GM23248 (cell line): ENCODE measurements around the gene DPYSL5. TPM values are rescaled to one million over a fixed set of nuclear protein-coding genes. Genes with fewer than 3 reads are reported as not detected.

Source experiments
- DNase-seq: peaks from one replicate; pipeline ENCODE4 v3.0.0-alpha.2; 2015
- H2AFZ ChIP-seq: fragments of 200-600 bp; sonication (generic); 2 replicates; pipeline ENCODE4 v1.6.1; 2016; ENCODE audit warnings: antibody characterized with exemption
- H3F3A ChIP-seq: fragments of 200-600 bp; sonication (generic); 2 replicates; pipeline ENCODE4 v1.6.1; 2016; ENCODE audit warnings: mild to moderate bottlenecking, antibody characterized with exemption, mixed run types; ENCODE audit not compliant: insufficient read depth
- H3K27ac ChIP-seq: fragments of 200-600 bp; sonication (generic); 2 replicates; pipeline ENCODE4 v1.5.1; 2016; ENCODE audit warnings: mild to moderate bottlenecking
- H3K27me3 ChIP-seq: fragments of 200-600 bp; sonication (generic); replicated peaks from 2 replicates; pipeline ENCODE4 v1.6.1; 2016; ENCODE audit warnings: mild to moderate bottlenecking; ENCODE audit not compliant: insufficient read depth
- H3K36me3 ChIP-seq: fragments of 200-600 bp; sonication (generic); 2 replicates; pipeline ENCODE4 v1.6.1; 2016; ENCODE audit warnings: low read depth, mild to moderate bottlenecking
- H3K4me1 ChIP-seq: fragments of 200-600 bp; sonication (generic); 2 replicates; pipeline ENCODE4 v1.6.1; 2016; ENCODE audit warnings: mild to moderate bottlenecking; ENCODE audit not compliant: insufficient read depth
- H3K4me2 ChIP-seq: fragments of 200-600 bp; sonication (generic); one replicate; pipeline ENCODE4 v1.6.1; 2016; ENCODE audit warnings: mild to moderate bottlenecking; ENCODE audit not compliant: unreplicated experiment
- H3K4me3 ChIP-seq: fragments of 200-600 bp; sonication (generic); 2 replicates; pipeline ENCODE4 v1.5.1; 2016; ENCODE audit warnings: mild to moderate bottlenecking
- H3K79me2 ChIP-seq: fragments of 200-600 bp; sonication (generic); 2 replicates; pipeline ENCODE4 v1.6.1; 2016; ENCODE audit warnings: mild to moderate bottlenecking; ENCODE audit not compliant: insufficient read depth
- H3K9ac ChIP-seq: fragments of 200-600 bp; sonication (generic); 2 replicates; pipeline ENCODE4 v1.6.1; 2016; ENCODE audit warnings: mild to moderate bottlenecking
- H3K9me2 ChIP-seq: fragments of 200-600 bp; sonication (generic); 2 replicates; pipeline ENCODE4 v1.6.1; 2016; ENCODE audit warnings: mixed run types, mild to moderate bottlenecking, moderate library complexity; ENCODE audit not compliant: insufficient read depth
- H3K9me3 ChIP-seq: fragments of 200-600 bp; sonication (generic); one replicate; pipeline ENCODE4 v1.6.1; 2017; ENCODE audit warnings: low read depth
- H4K20me1 ChIP-seq: fragments of 200-600 bp; sonication (generic); 2 replicates; pipeline ENCODE4 v1.6.0; 2016; ENCODE audit not compliant: insufficient read depth
- EZH2 ChIP-seq: fragments of 200-600 bp; sonication (generic); IDR thresholded peaks from 2 replicates; pipeline ENCODE4 v1.6.1; 2018; ENCODE audit warnings: antibody characterized with exemption, mild to moderate bottlenecking; ENCODE audit not compliant: insufficient read depth, poor library complexity, severe bottlenecking
- EZH2phosphoT487 ChIP-seq: fragments of 200-600 bp; sonication (generic); IDR thresholded peaks from 2 replicates; pipeline ENCODE4 v1.6.1; 2018; ENCODE audit warnings: antibody characterized with exemption, moderate library complexity, mild to moderate bottlenecking, low read depth; ENCODE audit not compliant: insufficient read depth
- WGBS, 2 experiments: methylation state at CpG; one replicate each; pipeline ENCODE4 v1.1.6; 2015 to 2017; ENCODE audit warnings: low lambda C conversion rate in 2 of 2, low coverage in 1 of 2; ENCODE audit errors: missing lambda C conversion rate in 2 of 2; 5-methylcytosine and 5-hydroxymethylcytosine counted together
- in situ Hi-C: fragments of 300-500 bp; cut with MboI; formaldehyde crosslinking; loops from 2 replicates; pipeline ENCODE4 v1.15.0; 2020
- polyA plus RNA-seq: library from polyadenylated mRNA; unstranded; fragments of >200 nt; fragmentation: Nextera tagmentation; extraction: Ambion mirVana; gene quantifications from 2 replicates; pipeline ENCODE4 v1.2.1, GENCODE V29; 2016
- total RNA-seq: library from RNA; depleted of rRNA; stranded (reverse); fragments of >200 nt; shearing (Covaris generic); gene quantifications from 2 replicates; pipeline ENCODE4 v1.2.3, GENCODE V29; 2014

The DPYSL5 gene
- total and polyA plus RNA-seq, 2 experiments from 2014 or later, result not detected

DNA sequence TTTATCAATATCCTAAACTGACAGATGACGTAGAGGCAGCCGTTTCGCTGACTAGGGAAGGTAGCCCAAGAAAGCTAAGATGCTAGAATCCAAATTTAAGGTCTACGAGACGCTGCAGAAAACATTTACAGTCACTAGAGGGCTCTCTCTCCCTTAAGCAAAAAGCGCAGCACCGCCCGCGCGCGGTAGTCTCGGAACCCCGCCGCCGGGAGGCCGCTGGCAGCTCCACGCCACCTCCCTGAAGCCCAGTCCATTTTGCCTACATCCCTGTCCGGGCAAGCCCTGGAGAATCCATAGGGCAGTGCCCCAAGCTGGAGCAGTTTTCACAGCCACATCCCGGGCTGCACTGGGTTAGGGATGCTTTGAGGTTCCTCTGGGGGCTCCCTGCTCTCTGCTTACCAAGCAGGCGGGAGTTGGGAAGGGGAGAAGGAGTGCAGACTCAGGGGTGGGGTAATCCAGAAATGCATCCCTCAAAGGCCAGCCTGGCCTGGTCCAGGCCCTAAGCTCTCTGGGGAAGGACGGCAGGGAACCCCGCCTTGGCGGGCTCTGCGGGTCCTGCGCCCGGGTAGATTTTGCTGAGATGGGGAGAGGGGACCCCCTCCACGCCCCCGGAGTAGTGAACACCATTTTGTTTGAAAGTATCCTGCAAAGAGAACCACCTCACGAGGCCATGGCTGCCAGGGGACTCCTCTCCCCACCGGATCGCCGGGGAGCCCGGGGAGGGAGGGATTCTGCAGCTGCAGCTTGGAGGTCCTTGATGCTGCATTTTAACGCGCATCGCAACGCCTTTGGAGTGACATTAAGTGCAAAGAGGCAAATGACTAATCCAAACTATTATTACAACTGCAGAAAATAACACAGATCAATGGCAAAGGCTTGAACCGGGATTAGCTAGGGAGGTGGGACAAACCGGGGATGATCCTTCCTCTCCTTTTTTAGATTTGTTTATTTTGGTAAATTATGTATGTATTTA, 1.3 kb upstream of the DPYSL5 start:
- Histone ChIP-seq H3K4me3 (no peak overlapping the region), H2AFZ (no peak overlapping the region), H3K27ac (no peak overlapping the region), H3K4me1 (no peaks in the 10 kb centered on the region), H3K9ac (no peak overlapping the region), H3K9me3 (no peaks in the 10 kb centered on the region), H3K27me3 (peaks cover 71% of the 10 kb centered on the region), H3K36me3 (no peaks in the 10 kb centered on the region), H3K4me2 (no peak overlapping the region), H3F3A (no peaks in the 10 kb centered on the region), H4K20me1 (no peaks in the 10 kb centered on the region), H3K9me2 (no peaks in the 10 kb centered on the region), H3K79me2 (no peaks in the 10 kb centered on the region)
- TF ChIP-seq EZH2phosphoT487 (peak; percentile 77; the same call in 1 of the 2 replicates), EZH2 (peak; percentile 100)
- 1 to 3% methylated on average over 38 of the region's 39 CpGs for WGBS, 2 experiments
- DNase-seq, result peak; percentile 92
- in situ Hi-C loops, result no loop called here

DNA sequence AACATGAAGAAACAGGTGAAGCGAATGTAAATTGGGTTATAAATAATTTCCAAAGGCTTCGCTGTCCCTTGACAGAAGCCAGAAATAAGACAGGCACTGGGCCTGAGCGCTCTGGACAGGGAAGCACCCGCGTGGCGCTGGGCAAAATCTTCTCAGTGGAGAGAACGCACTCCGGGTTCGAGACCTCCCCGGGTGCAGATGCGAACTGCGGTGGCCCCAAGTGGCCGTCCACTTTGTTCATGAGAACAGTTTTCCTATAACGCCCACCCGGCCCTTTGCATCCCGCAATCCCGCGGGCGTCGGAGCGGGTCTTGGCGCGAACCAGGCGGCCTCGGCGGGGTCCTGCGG, 651 bp upstream of the DPYSL5 start:
- H3F3A ChIP-seq, result no peaks in the 10 kb centered on the region
- H3K27me3 ChIP-seq, result peaks cover 77% of the 10 kb centered on the region
- H3K4me1 ChIP-seq, result no peaks in the 10 kb centered on the region
- H3K9ac ChIP-seq, result no peak overlapping the region
- H3K4me2 ChIP-seq, result no peak overlapping the region
- in situ Hi-C loops, result no loop called here
- H3K4me3 ChIP-seq, result no peak overlapping the region
- no peaks in the 10 kb centered on the region for H3K79me2 ChIP-seq
- WGBS, 2 experiments, result 2 to 6% methylated on average over 27 of the region's 27 CpGs
- H3K36me3 ChIP-seq, result no peaks in the 10 kb centered on the region
- no peaks in the 10 kb centered on the region for H4K20me1 ChIP-seq
- no peak overlapping the region for H3K27ac ChIP-seq
- no peak overlapping the region for H2AFZ ChIP-seq
- TF ChIP-seq EZH2 (peak; percentile 98), EZH2phosphoT487 (0 out of 2 replicates have a peak, but pooled peaks have one; percentile 61)
- H3K9me3 ChIP-seq, result no peaks in the 10 kb centered on the region
- DNase-seq, result no peak
- H3K9me2 ChIP-seq, result no peaks in the 10 kb centered on the region

DNA sequence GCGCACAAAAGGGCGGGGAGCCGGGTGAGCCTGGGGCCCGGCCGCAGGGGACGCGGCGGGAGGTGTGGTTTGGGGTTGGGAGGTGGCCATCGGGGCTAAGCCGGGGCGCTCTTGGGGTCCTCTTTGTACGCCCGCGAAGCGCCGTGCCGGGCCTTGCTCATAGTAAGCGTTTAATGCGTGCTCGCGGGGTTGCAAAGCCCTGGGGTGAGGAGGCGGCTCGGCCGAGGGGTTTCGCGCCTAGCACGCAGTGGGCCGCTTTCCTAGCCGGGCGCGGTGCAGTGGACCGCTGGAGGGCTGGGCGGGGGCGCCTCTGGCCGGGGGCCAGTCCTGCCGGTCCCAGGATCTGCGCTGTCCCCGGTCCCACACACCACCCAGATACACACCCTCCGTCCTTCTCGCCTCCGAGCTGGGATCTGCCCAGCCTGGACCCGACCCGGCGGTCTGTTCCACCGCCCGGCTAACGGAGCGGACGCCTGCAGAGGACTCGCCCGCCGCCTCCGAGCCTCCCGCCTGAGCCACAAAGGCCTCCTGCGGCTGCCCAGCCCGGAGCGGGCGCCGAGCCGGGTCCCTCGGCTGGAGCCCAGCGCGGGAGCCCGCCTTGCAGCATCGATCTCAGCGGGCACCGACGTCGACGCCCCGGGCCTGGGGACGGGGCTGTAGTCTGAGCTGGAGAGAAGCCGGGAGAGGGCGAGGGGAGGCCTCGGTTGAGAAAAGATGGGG, 564 bp downstream of the DPYSL5 start:
- no peaks in the 10 kb centered on the region for H3K4me1 ChIP-seq
- WGBS, 2 experiments, result 3 to 4% methylated on average over 52 to 62 of the region's 75 CpGs
- peak; percentile 36 for DNase-seq
- TF ChIP-seq EZH2phosphoT487 (peak; percentile 84), EZH2 (peak; percentile 82)
- H3K9me2 ChIP-seq, result no peaks in the 10 kb centered on the region
- no peak overlapping the region for H3K9ac ChIP-seq
- no peak overlapping the region for H2AFZ ChIP-seq
- H3K36me3 ChIP-seq, result no peaks in the 10 kb centered on the region
- H3K9me3 ChIP-seq, result no peaks in the 10 kb centered on the region
- H3F3A ChIP-seq, result no peaks in the 10 kb centered on the region
- H3K27ac ChIP-seq, result no peak overlapping the region
- H4K20me1 ChIP-seq, result no peaks in the 10 kb centered on the region
- no peaks in the 10 kb centered on the region for H3K79me2 ChIP-seq
- no peak overlapping the region; the same call in 1 of the 2 replicates for H3K4me3 ChIP-seq
- H3K4me2 ChIP-seq, result no peak overlapping the region
- in situ Hi-C loops, result no loop called here
- H3K27me3 ChIP-seq, result peaks cover 90% of the 10 kb centered on the region

DNA sequence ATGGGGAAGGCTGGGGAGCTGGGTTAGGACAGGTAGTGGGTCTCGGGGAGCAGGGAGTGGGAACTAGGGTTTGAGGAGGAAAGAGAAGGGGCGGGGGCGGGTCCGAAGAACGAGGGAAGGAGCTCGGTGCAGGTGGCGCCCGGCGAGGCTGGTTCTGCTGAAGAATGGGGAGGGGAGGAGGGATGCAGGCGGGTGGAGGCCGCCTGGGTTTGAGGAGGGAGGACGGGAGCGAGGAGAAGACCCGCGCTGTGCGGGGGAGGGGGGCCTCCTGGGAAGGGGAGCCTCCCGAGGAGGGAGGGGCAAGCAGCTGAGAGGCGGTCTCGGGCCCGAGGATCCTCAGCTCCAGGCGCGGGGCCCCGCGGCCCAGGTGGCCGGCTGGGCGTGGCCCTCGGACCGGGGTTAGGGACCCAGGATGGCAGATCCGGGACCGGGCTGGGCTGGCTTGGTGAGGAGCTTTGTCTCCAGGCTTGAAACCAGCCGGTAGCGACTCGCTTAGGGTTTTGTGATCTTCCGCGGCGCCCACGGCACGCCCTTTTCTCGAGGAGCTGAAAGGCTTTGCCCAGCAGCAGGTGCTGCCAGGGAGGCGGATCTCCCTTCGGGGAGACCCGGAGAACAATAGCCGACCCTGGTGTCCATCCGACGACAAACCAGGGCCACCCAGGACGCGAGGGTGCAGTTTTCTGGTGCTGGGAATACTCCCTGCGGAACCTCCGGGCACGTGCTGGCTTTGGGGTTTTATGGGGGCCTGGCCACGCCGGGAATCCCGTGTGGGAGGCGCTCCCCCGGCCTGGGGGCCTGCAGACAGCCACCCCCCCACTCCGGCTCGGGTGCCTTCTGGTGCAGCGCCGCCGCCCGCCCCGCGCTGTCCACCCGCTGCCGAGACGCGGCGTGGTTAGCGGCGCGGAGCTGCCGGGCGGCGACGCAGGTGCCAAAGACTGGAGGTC, 1.4 kb downstream of the DPYSL5 start:
- H3K27ac ChIP-seq, result no peak overlapping the region

More for the DNA sequence above, 1.4 kb downstream of the DPYSL5 start:
- 5 to 6% methylated on average over 52 to 65 of the region's 75 CpGs for WGBS, 2 experiments
- Histone ChIP-seq H3K4me1 (no peaks in the 10 kb centered on the region), H4K20me1 (no peaks in the 10 kb centered on the region), H2AFZ (no peak overlapping the region), H3F3A (no peaks in the 10 kb centered on the region), H3K27me3 (peaks cover 98% of the 10 kb centered on the region), H3K9ac (no peak overlapping the region), H3K4me3 (no peak overlapping the region), H3K9me2 (no peaks in the 10 kb centered on the region), H3K79me2 (no peaks in the 10 kb centered on the region), H3K4me2 (no peak overlapping the region), H3K36me3 (no peaks in the 10 kb centered on the region), H3K9me3 (no peaks in the 10 kb centered on the region)
- TF ChIP-seq EZH2 (no peak), EZH2phosphoT487 (no peak)
- DNase-seq, result no peak
- in situ Hi-C loops, result no loop called here
